ENCODE data around the gene ACACB.
A peak's percentile ranks its signal among the peaks of the same experiment; 100 is the strongest.

ACACB gene

GRCh38 chr12:109110988-109111495 is 5.3 kb upstream of the ACACB start:
- DNase-seq: peak; percentile 82

GRCh38 chr12:109112720-109113465 is 3.5 kb upstream of the ACACB start:
- DNase-seq: no peak

GRCh38 chr12:109113661-109114321 is 2.6 kb upstream of the ACACB start:
- no peak for DNase-seq

GRCh38 chr12:109114644-109115043 is 1.7 kb upstream of the ACACB start:
- DNase-seq: no peak

- no peak for DNase-seq
Observed at GRCh38 chr12:109115404-109115757, 1.0 kb upstream of the ACACB start.

- no peak for DNase-seq
Observed at GRCh38 chr12:109116611-109116949, 193 bp downstream of the ACACB start.

GRCh38 chr12:109120095-109120494 is 3.7 kb downstream of the ACACB start:
- DNase-seq: no peak

- no peak for DNase-seq
Observed at GRCh38 chr12:109120557-109120956, 4.2 kb downstream of the ACACB start.

- DNase-seq: no peak
Observed at GRCh38 chr12:109121346-109121880, 5.0 kb downstream of the ACACB start.

GRCh38 chr12:109124878-109125648 is 8.7 kb downstream of the ACACB start:
- DNase-seq: no peak

- no peak for DNase-seq
Observed at GRCh38 chr12:109125791-109126190, 9.4 kb downstream of the ACACB start.

GRCh38 chr12:109126784-109127183 is 10.4 kb downstream of the ACACB start:
- no peak for DNase-seq

- no peak for DNase-seq
Observed at GRCh38 chr12:109127533-109128242, 11.3 kb downstream of the ACACB start.

- no peak for DNase-seq
Observed at GRCh38 chr12:109130297-109131153, 14.1 kb downstream of the ACACB start.

- no peak for DNase-seq
Observed at GRCh38 chr12:109131154-109132050, 15.0 kb downstream of the ACACB start.

- DNase-seq: peak; percentile 40
Observed at GRCh38 chr12:109134186-109134917, 18.0 kb downstream of the ACACB start.

- DNase-seq: no peak
Observed at GRCh38 chr12:109137055-109137454, 20.7 kb downstream of the ACACB start.

- no peak for DNase-seq
Observed at GRCh38 chr12:109139360-109139759, 23.0 kb downstream of the ACACB start.

GRCh38 chr12:109139791-109140190 is 23.4 kb downstream of the ACACB start:
- DNase-seq: no peak

- DNase-seq: no peak
Observed at GRCh38 chr12:109140560-109140959, 24.2 kb downstream of the ACACB start.

All from EL (cell line).